GM19468 (cell line): Measurements from ENCODE around the gene NSUN6.
"Not testable (repeated sequence)": the region's sequence is repeated elsewhere in the genome, so short reads cannot be mapped to it uniquely, and the experiment has no call there.

ENCODE experiments used
- ATAC-seq: cut with Tn5 transposase; IDR thresholded peaks from one replicate; pipeline ENCODE4 v1.9.1; 2021; ENCODE audit warnings: mild to moderate bottlenecking, moderate library complexity, moderate number of reproducible peaks; ENCODE audit not compliant: unreplicated experiment; ENCODE audit errors: extremely low read depth

The NSUN6 gene

DNA sequence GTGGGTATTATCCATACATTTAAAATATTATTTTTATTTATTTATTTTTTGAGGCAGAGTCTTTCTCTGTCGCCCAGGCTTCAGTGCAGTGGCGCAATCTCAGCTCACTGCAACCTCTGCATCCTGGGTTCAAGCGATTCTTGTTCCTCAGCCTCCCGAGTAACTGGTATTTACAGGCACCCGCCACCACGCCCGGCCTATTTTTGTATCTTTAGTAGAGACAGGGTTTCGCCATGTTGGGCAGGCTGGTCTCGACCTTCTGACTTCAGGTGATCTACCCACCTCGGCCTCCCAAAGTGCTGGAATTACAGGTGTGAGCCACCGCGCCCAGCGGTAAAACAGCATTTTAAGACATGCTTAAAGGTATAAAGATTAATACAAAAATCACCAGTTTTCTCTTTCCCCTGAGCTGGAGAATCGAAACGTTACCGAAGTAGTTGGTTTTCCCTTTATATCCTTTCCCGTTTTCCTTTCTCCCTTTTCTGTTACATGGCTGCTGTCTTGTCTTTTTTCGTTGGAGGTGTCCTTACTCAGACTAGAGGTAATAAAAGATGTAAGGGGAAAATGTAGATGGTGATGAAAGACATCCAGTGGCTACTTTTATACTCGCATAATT, 9.5 kb upstream of the NSUN6 start:
- no peak for ATAC-seq

DNA sequence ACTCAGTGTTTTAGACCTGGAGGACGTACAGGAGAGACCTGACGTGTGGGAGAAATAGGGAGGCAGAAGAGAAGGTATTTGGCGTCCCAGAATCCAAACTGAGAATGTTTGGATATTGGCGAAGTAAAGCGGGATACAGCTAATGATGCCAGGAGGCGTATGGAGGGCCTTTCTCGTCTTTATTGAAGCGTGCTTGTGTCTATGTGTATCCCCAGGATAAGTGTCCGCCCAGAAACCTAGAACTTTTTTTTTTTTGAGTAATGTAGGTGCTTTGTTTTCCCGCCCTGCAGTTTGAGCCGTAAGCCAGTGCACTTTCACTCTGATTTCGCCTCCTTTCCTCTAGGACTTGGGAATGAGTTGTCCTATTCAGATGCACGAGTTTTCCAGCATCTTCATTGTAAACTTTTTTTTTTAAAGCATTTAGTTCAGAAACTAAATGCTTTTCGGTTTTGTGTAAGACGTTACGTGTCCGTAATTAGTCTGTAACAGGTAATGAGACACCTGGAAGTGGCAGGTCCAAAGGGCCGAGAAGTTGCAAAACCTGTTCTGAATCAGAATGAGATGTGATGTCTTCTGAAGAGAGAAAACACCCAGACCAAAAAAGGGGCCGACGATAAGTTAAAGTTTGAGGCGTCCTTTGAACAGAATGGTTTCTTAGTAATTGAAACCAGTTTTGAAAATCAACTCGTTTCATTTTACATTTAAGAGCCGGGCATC, 8.6 kb upstream of the NSUN6 start:
- ATAC-seq, result no peak

DNA sequence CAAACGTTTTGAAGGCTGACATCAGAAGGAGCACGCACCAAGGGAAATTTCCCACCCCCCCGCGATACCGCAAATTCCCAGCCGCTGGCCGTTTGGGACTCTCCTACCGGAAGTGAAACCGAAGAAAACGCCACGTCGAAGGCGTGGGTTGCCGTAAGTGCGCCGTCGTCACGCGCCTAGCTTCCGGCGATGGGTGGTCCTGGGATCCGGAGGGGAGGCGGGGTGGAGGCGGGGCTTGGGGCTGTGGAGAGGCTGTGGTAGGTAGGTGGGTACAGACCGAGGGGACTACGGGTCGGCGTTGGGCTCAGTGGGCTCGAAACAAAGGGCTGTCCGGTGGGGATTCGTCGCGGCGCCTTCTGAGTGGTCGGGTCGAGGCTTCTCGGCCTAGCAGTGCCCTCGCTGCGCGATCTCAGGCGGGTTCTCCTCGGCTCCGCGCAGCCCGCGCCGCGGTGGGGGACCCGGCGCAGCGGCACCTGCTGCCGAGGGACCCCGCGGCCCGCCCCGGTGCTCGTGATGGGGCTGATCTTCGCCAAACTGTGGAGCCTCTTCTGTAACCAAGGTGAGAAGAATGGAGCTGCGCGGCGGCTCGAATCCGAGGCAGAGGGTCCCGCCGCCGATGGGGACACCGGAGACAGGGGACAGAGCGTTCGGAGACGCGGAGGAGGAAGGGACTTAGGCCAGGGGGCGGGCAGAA, 7.9 kb upstream of the NSUN6 start, which contains the start of gene ARL5B:
ARL5B (plus strand) TSS at position 307 of the 694 bp plus-strand sequence; CDS start at position 514, 207 bp downstream.
- ATAC-seq, result peak; percentile 33

DNA sequence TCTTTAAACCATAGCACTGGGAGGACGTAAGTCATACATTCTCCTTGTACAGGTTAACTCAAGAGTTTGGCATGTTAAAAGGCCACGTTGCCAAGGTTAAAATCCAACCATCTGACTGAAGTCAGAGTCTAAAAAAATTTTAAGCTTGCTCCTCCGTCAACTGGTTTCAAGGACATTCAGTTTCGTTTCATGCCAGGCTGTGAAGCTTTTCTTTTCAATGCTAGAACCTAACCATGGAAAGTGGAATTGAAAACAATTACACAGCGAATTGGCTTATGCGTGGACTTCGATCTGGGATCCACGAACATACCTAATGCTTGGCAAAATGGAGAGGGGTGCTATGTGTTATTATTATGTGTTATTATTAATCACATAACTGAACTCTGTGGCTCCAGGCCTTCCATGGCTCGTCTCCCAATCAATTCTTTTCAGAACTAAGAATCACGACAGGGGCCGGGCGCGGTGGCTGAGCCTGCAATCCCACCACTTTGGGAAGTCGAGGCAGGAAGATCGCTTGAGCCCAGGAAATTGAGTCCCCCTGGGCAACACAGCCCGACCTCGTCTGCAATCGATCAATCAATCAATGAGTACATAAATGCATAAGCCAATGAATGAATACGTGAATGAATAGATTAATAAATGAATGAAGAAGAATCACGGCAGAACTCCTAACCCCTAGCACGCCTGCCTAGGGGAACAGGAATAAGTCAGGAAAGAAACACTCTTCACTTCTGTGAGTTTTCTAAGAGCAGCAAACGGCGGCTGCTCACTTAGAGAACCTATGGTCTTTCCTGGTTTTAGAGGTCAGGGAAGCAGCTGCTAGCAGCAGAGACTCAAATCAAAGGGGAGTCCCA, 7.1 kb upstream of the NSUN6 start:
- ATAC-seq, result peak; percentile 26

DNA sequence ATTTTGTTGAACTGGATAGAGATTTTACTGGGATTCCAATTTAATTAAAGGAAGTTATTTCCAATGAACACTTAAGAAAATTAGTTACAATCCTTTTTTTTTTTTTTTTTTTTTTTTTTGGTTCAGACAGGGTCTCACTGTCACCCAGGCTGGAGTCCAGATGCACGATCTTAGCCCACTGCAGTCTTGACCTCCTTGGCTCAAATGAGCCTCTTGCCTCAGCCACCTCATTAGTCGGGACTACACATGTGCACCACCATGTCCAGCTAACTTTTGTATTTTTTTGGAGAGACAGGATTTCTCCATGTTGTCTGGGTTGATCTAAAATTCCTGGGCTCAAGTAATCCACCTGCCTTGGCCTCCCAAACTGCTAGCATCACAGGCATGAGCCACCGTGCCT, 5.3 kb upstream of the NSUN6 start:
- ATAC-seq, result no peak

DNA sequence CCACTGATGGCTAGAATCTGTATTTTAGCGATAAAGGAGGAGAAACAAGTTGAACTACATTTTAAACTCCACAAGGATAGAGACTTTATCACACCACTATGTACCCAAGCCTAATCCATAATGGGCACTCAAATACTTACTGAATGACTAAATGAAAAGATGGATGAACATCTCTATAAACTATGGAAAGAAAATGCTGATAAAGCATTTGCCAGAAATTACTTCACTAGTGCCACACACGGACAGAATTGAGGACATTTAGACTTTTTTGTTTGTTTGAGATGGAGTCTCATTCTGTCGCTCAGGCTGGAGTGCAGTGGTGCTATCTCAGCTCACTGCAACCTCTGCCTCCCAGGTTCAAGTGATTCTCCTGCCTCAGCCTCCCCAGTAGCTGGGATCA, 1.7 kb upstream of the NSUN6 start:
- no peak for ATAC-seq

DNA sequence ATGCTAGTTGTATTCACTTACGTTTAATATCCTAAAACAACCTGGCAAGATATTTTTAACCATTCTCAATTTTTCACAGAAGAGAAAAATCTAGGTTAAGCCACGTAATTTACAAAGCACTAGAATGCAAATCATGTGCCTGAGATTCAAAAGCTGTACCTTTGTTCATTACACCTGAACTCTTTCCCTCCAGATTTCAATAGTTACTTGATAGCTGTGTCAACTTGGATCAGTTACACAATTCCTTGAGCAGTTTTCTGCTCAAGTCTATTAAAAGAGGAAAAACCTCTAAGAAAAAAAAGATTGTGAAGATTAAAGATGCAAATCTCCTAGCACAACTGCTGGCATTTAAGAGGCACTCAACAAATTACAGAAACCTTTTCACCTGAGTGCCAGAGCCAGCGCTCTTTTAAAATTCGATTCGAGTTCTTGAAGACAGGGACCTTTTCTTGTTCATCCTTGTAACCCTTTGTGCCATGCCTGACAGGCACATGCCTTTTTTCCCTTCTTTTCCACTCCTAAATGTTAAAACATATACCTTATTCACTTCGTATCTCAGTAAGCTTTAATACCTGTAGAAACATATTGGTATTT, 886 bp downstream of the NSUN6 start:
- ATAC-seq, result no peak

DNA sequence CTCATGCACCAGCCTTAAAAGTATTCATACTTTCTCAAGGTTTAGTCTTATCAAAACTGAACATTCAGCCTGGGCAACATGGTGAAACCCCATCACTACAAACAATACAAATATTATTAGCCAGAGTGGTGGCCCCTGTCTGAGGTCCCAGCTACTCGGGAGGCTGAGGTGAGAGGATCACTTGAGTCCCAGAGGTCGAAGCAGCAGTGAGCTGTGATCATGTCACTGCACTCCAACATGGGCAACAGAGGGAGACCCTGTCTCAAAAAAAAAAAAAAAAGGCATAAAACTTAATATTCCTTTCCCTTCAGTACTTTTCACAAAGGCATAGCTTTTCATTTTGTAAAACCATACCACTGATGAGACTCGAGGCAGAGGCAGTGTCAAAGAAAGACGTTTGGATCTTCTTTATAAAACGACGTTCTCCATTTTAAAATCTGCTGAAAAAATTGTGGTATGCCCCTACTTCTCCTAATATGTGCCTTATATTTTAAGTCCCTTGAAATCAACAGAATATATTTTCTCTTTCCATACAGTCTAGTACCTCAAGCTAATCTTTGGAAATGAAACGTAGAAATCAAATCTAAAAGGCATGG, 1.9 kb downstream of the NSUN6 start:
- ATAC-seq, result no peak

DNA sequence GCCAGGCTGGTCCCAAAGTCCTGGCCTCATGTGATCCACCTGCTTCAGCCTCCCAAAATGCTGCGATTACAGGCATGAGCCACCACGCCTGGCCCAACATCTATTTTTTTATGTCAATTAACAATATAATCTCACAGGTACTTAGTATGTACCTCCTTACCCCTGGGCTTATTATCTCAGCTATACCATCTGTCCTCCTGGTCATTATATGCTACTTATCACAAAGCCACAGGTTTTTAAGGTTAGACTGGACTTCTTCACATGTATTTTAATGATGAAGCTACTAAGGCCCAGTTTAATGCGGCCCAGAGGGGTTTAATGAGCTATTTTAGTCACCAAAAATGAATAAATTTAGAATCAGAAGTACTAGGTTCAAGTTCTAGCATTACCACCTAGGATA, 3.4 kb downstream of the NSUN6 start:
- ATAC-seq, result no peak

DNA sequence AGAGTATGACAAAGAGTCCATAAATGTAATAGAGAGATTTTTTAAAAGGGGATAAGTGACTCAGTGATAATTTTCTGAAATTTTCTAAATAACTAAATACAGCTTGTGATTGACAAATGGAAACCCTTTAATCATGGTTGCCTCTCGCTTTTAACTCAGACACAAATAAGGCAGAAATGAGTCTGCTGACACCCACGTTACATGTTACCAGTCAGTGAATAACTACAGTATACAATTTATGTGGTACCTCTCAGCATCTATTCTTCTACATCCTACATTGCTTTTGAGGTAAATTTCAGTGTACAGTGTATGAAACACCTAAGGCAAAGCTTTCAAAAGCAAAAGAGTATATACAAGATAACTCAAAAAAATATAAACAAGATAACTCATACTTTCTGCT, 4.2 kb downstream of the NSUN6 start:
- ATAC-seq, result no peak

DNA sequence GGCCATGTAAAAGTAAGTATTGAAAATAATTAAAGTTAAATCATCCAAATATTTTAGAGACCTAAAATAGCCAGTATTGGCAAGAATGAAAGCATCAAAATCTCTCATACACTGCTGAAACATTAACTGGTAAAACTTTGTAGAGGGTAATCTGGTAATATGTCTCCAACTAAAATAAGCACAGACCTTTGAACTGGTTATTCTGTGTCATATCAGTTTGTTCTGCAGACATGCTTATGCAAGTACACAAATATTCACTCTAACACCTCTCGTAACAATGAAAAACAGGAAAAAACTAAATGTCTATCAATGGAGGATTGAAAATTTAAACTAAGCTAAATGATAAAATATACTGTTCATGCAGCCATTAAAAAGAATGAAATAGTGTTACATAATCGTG, 11.7 kb downstream of the NSUN6 start:
- not testable (repeated sequence) for ATAC-seq

DNA sequence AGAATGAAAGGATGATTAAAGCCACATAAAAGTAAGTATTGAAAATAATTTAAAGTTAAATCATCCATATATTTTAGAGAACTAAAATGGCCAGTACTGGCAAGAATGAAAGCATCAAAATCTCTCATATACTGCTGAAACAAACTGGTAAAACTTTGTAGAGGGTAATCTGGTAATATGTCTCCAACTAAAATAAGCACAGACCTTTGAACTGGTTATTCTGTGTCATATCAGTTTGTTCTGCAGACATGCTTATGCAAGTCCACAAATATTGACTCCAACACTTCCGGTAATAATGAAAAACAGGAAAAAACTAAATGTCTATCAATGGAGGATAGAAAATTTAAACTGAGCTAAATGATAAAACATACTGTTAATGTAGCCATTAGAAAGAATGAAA, 14.0 kb downstream of the NSUN6 start:
- not testable (repeated sequence) for ATAC-seq

DNA sequence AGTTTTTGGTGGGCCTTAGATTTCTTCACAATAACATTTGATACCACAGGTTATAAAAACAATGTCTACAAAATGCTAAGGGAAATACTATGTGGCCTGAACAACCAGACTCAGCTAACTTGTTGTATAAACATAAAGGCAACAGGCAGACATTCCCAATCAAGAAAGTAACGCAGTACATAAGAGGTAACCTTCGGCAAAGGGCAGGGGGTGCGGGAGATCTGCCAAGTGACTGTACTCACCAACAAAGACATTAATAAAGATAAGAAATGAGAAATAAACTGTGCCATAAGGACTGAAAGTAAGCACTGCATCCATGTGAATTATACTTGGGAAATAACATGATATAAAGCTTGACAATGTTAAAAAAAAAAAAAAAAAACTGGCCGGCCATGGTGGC, 15.4 kb downstream of the NSUN6 start:
- ATAC-seq, result no peak

DNA sequence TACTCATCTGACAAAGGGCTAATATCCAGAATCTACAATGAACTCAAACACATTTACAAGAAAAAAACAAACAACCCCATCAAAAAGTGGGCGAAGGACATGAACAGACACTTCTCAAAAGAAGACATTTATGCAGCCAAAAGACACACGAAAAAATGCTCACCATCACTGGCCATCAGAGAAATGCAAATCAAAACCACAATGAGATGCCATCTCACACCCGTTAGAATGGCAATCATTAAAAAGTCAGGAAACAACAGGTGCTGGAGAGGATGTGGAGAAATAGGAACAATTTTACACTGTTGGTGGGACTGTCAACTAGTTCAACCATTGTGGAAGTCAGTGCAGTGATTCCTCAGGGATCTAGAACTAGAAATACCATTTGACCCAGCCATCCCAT, 18.9 kb downstream of the NSUN6 start:
- ATAC-seq, result not testable (repeated sequence)

DNA sequence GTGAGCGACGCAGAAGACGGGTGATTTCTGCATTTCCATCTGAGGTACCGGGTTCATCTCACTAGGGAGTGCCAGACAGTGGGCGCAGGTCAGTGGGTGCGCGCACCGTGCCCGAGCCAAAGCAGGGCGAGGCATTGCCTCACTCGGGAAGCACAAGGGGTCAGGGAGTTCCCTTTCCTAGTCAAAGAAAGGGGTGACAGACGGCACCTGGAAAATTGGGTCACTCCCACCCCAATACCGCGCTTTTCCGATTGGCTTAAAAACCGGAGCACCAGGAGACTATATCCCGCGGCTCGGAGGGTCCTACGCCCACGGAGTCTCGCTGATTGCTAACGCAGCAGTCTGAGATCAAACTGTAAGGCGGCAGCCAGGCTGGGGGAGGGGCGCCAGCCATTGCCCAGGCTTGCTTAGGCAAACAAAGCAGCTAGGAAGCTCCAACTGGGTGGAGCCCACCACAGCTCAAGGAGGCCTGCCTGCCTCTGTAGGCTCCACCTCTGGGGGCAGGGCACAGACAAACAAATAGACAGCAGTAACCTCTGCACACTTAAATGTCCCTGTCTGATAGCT, 23.9 kb downstream of the NSUN6 start:
- not testable (repeated sequence) for ATAC-seq

DNA sequence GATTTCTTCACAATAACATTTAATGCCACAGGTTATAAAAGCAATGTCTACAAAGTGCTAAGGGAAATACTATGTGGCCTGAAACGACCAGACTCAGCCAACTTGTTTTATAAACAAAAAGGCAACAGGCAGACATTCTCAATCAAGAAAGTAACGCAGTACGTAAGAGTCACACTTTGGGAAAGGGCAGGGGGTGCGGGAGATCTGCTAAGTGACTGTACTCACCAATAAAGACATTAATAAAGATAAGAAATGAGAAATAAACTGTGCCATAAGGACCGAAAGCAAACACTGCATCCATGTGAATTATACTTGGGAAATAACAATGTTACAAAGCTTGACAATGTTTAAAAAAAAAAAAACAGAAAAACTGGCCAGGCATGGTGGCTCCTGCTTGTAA, 25.5 kb downstream of the NSUN6 start:
- no peak for ATAC-seq

DNA sequence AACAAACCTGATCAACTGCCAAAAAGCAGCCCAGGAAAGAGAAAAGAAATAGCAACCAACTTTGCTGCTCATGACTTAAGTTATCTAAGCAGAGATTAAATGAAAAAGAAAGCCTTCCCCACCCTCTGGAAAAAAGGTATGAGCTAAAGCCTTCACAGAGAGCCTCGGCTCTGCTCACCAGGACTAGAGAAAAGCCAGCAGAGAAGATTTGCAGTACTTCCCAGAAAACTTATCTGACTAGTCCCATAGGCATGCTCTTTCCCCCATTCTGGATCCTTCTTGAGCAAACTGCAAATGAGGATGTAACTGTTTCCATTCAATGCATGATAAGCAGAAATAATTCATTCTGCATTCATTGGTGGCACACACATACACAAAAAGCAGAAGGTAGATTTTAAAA, 27.7 kb downstream of the NSUN6 start:
- not testable (repeated sequence) for ATAC-seq

DNA sequence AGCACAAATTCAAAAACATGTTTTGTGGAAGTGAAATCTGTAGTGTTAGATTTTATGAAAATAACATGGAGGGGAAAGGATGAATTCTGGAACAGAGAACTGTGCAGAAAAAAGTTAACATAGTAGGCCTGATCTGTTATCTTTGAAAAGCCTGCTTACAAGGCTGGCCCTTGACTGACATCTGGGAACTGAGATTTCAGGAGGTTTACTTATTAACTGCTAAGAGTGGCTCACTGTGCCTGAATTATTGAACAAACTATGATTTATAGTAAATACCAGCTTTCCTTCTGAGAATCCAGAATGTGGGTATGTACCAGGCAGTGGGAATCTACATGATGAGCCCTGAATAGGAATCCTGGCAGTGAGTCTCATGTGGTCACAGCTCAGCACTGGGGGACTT, 30.5 kb downstream of the NSUN6 start:
- ATAC-seq, result no peak

DNA sequence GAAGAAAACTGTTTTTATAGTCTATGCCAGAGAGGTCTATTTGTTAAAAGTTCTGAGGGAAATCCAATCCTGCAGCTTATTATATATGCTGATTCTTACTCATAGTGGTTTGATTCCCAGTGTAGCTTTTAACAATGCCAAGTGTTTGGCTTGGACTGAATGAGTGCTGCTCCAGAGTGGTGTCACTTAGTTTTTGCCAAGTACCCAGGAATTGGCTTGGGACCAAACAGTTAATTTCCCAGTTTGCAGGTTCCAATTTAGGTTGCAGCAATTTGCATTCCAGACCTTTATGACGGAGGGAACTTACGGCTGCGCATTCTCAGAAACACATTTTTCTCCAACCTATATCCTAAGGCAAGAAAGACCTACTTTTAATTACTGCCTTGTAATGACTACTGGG, 32.4 kb downstream of the NSUN6 start:
- ATAC-seq, result no peak
